NCI-H748 treated with DMSO at 0.1 percent for 48 hours (cell line): ENCODE results near the gene CLDN5.
"Not testable (repeated sequence)": the region's sequence is repeated elsewhere in the genome, so short reads cannot be mapped to it uniquely, and the experiment has no call there.

Experiments
- DNase-seq: peaks from one replicate; lab custom pipeline; 2025; lab: John Stamatoyannopoulos, UW

The CLDN5 gene

GRCh38 chr22:19524170-19525115 is at the start of gene CLDN5:
Gene CLDN5 (minus strand): TSS chr22:19524410. CDS start chr22:19524255, 155 bp downstream.
- DNase-seq, result no peak

- no peak for DNase-seq
Measured at GRCh38 chr22:19571995-19572394, 47.8 kb upstream of the CLDN5 start.

- no peak for DNase-seq
Measured at GRCh38 chr22:19571207-19571795, 47.1 kb upstream of the CLDN5 start.

GRCh38 chr22:19569976-19570375 is 45.8 kb upstream of the CLDN5 start:
- no peak for DNase-seq

DNA sequence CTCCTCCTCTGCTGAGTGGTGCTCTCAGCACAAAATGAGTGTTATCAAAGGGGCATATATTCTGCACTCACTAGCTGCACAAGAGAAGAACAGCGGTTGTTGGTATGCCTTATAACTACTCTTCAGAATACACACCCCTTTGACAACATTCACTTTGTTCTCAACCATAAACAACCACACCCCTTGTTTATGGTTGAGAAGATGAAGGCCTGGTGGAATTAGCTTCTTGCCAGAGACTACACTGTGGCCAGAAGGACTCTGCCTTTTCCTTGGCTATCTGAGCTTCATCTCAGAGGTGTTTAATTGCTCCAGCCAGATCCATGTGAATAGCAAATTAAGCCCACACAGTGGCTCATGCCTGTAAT is 45.0 kb upstream of the CLDN5 start:
- DNase-seq, result no peak

- no peak for DNase-seq
Measured at GRCh38 chr22:19568337-19569275, 44.4 kb upstream of the CLDN5 start.

DNA sequence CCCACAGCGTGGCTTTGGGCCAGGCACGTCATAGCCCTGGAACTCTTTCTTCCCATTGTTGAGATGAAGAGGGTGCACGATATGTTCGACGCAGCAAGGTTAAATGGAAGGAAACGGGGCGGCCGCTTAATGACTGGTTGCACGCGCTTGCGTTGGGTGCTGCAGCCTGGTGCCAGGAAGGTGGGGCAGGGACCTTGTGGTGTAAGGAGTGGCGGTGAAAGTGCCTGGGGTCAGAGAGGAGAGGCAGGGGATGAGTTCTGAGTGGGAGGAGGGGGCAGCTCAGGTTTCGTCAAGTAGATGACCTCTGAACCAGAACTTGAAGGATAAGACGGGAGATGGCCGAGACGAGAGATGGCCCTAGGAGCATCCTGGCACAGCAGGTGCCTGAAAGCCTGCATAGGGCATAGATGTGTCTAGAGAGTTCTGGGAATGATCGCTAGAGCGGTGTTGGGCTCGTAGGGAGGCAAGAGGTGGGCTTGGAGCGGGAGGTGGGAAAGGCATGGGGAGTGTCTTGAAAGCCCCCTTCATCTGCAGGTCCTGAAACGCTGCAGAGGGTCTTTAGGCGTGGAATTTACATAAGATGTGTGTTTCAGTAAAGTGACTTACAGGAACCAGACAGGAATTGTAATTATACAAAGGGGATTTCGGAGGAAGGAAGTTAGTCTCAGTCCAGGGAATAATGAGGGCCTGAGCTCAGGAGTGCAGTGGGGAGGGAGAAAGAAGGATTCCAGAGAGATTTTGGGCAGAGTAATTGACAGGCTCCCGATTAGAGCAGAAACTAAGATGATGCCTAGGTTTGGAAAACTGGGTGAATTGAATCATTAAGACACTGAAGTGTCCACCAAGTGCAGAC is 43.2 kb upstream of the CLDN5 start:
- DNase-seq, result no peak

- no peak for DNase-seq
Measured at GRCh38 chr22:19566279-19567156, 42.3 kb upstream of the CLDN5 start.

DNA sequence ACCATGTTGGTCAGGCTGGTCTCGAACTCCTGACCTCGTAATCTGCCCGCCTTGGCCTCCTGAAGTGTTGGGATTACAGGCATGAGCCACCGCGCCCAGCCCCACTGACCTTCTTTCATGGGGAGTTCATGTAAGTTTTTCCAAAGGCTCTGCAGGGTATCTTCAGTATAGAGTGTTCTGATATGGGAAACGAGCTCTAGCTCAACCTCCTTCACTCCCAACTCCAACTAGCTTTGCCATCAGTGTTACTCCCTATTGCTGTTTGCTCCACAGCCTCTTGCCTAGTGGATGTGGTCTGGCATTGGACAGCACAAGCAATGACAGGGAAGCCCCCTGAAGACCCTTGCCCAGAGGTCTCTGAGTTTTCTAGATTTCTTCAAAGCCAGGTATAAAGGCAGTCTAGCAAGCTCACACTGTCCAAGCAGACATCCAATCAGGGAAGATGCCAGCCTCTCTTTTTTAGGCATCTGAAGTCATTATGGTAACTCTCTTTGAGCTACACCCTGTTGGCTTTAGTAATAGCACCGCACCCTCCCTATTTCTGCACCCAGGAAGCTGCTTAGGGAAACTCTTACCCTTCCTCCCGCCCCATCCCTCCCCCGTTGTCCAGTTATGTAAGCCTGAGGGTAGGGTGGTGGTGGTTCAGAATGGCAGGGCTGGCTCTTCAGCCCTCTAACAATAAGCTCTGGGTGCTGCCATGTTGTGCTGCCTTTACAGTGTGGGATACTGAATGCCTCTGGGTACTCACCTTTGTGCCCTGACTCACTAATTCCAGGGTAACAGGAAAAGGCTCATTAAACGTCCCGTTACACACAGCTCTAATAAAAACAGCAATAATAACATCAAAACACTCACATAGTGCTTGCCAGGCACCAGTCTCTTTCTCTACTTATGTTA is 41.4 kb upstream of the CLDN5 start:
- DNase-seq, result no peak

GRCh38 chr22:19559956-19560355 is 35.7 kb upstream of the CLDN5 start:
- no peak for DNase-seq

DNA sequence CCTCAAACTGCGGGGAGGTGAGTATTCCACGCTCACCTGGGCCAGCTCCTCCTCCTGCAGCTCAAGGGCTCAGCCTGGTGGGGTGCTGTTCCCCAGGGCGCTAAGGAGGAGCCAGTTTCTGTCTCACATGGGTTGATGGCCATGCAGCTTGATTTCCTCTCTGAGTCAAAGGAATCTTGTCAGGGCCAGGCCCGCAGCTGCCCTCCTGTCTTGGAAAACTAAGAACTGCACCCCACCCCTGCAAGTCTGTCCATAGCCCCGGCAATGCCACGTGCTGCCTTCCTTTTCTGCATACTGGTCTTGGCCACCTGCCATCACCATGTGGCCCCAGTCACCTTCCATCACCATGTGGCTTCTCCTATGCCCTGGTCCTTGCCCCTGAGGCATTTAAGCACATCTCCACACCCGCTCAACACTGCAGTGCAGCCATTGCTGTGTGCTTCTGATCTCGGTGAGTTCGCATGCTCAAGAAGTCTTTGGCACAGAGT is 35.2 kb upstream of the CLDN5 start:
- DNase-seq, result no peak

- no peak for DNase-seq
Measured at GRCh38 chr22:19556963-19557545, 32.8 kb upstream of the CLDN5 start.

DNA sequence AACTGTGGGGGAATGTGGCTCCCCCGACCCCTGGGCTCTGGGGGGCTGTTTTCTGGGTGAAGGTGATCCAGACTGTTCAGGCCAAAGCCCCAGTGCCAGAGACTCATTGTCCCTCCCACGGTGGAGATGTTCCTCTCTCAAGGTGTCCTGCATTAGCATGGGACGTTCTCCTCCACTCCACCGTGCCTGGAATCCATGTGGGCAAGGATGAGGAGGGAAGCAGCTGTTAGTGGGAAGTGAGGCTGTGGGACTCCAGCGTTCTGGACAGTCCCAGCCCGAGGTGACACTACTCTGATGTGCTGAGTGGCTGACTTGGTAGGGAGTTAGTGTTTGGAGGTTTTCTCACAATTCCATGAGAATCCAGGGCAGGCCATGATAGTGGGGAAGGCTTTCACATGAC is 31.4 kb upstream of the CLDN5 start:
- no peak for DNase-seq

GRCh38 chr22:19554834-19555404 is 30.7 kb upstream of the CLDN5 start:
- no peak for DNase-seq

DNA sequence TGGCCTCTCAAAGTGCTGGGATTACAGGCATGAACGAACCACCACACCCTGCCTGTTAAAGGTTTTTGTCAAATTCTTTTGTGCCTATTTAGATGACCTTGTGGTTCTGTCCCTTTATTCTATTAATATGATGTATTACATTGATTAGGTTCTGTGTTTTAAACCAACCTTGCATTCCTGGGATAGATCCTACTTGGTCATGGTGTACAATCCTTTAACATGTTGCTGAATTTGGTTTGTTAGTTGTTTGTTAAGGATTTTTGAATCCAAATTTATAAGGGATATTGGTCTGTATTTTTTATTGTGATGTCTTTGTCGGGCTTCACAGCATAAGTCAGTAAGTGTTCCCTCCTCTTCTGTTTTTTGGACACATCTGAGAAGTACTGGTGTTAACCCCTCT is 29.0 kb upstream of the CLDN5 start:
- DNase-seq, result no peak

DNA sequence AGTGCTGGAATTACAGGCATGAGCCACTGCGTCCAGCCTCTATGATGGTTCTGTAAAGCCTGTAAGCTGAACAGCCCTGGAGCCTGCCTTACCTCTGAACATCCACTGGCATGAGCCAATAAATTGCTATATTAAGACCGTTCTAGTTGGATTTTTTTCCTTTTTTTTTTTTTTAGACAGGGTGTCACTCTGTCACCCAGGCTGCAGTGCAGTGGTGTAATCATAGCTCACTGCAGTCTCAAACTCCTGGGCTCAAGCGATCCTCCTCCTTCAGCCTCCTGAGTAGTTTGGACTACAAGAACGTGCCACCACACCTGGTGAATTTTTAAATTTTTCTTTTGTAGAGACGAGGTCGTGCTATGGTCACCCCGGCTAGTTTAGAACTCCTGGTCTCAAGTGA is 26.2 kb upstream of the CLDN5 start:
- no peak for DNase-seq

GRCh38 chr22:19549428-19549827 is 25.2 kb upstream of the CLDN5 start:
- DNase-seq, result no peak

DNA sequence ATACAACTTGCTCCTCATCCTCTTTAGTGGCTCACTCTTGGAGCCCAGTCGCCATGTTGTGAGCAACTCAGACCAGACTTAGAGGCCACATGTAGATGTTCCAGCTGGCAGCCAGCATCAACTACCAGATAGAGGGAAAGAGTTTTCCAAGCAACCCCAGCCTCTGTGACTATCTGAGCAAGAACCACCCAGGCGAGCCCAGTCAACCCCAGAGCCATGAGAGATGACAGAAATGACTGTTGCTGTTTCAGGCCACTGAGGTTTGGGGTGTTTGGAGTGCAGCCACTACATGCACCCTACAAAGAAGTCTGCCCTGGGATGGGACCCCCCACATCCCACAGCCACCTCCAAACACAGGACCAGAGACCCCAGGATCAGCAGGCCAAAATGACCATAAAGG is 24.8 kb upstream of the CLDN5 start:
- DNase-seq, result no peak

GRCh38 chr22:19548427-19548826 is 24.2 kb upstream of the CLDN5 start:
- not testable (repeated sequence) for DNase-seq
